HUDEP-2 (cell line): ENCODE data around the gene LRRN4.
"Not testable (repeated sequence)": the region's sequence is repeated elsewhere in the genome, so short reads cannot be mapped to it uniquely, and the experiment has no call there.

Experiments
- DNase-seq, 76 experiments: peaks; one replicate each; lab custom pipeline; 2025; ENCODE audit not compliant: unreplicated experiment in 76 of 76; lab: John Stamatoyannopoulos, UW

LRRN4 gene

DNA sequence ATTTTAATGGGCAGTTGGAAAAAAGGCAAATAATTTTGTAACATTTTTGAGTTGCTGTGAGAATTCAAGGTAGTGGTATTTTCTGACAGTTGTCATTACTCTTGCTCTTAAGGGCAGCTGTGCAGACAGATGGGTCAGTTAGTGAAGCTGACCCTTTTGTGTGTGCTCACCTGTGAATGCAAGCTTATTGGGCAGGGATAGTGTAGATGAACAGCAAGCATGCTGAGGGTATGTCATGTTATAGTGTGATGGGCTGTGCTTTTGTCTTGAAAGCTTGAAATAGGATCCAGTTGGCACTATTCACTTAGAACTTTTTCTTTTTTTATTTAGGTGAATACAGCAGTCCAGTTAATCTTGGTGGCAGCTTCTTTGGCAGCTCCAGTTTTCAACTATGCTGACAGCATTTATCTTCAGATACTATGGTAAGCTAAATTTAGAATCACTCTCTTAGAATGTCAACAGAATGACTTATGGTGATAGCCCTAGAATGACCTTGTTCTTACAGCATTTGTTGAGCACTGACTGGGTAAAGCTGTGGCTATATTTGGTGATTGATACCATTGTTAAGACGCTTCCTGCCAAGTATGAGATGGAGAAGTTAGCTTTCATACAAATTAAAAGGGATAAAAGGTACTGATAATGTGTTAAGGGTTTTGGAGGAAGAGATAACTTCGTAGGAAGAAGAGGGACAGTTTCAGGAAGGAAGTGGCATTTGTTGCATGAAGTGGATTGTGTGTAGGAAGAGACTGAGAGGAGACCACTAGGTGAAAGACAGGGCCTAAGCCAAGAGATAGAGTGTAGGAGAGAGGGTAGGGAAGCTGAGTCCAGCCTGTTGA lies 19.5 kb downstream of the LRRN4 start:
- DNase-seq: no peak

GRCh38 chr20:6032907-6033306 lies 21.0 kb downstream of the LRRN4 start:
- not testable (repeated sequence) for DNase-seq

GRCh38 chr20:6030453-6031080 lies 23.3 kb downstream of the LRRN4 start:
- DNase-seq: no peak

DNA sequence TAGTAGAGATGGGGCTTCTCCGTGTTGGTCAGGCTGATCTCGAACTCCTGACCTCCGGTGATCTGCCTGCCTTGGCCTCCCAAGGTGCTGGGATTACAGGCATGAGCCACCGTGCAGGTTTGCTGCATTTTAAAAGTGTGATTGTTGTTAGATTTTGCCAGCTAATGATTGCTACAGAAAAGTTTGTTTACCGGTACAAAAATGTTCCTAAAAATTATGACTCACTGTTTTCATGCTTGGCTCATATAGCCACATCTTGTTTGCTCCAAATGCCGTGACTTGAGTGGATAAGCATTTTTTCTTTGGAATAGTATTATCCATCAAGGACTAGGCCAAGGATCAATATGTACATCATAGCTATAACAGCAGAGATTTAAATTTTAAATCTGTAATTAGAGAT lies 24.3 kb downstream of the LRRN4 start:
- DNase-seq: no peak

- DNase-seq: no peak
Observed at GRCh38 chr20:6028818-6029217, 25.0 kb downstream of the LRRN4 start.

DNA sequence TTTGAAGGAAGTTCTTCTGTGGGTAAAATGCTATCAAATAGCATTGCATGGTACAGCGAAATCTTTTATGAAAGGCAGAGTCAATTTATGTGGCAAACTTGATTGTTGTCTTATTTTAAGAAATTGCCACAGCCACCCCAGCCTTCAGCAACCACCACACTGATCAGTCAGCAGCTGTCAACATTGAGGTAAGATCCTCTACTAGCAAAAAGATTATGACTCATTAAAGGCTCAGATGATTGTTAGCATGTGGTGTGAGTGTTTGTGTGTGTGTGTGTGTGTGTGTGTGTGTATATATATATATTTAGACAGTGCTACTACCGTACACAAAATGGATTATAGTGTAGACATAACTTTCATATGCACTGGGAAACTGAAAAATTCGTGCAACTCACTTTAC lies 27.8 kb downstream of the LRRN4 start:
- DNase-seq: no peak

DNA sequence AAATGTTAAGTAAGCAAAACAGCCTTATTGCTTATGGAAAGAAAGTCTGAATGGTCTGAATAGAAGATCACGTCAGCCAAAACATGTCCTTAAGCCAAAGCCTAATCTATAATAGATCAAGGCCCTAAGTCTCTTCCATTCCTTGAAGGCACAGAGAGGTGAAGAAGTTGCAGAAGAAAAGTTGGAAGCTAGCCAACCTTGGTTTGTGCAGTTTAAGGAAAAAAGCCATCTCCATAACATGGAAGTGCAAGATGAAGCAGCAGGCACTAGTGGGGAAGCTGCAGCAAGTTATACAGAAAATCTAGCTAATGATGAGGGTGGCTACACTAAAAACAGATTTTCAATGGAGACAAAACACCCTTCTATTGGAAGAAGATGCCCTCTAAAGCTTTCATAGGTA lies 29.1 kb downstream of the LRRN4 start:
- DNase-seq: no peak

GRCh38 chr20:6017880-6018279 lies 36.0 kb downstream of the LRRN4 start:
- no peak for DNase-seq

DNA sequence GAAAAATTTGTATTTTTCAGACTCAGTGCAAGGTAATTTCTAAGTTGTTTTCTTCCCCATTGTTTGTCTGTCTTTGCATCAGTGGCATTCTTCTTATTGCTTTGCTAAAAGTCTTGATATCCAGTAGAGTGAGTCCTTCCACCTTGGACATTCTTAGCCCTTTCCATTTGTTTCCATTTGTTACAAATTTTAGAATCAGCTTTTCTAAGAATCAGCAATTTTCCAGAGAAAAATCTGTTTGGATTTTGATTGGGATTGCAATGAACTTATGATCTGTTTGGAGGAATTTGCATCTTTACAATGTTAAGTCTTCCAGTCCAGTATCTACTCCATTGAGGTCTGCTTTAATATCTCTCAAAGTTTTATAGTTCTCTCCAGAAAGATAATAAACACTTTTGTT lies 36.4 kb downstream of the LRRN4 start:
- no peak for DNase-seq

DNA sequence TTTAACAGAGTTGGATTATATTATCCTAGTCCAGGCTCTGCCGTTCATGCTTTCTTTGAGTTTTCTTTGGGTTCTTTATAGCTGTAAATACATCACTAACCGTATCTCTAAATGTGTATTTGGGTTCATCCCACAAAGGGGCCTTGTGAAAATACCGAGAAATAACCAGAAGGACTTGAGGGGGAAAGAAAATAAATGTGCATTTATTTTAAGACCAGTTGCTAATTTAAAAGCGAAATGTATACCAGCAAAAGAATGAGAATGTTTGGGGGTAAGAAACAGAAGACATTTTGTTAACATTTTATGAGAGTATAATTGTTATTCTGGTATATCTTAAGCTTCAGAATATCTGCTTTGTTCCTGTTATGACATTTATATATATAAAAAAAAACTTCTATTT lies 38.9 kb downstream of the LRRN4 start:
- no peak for DNase-seq

DNA sequence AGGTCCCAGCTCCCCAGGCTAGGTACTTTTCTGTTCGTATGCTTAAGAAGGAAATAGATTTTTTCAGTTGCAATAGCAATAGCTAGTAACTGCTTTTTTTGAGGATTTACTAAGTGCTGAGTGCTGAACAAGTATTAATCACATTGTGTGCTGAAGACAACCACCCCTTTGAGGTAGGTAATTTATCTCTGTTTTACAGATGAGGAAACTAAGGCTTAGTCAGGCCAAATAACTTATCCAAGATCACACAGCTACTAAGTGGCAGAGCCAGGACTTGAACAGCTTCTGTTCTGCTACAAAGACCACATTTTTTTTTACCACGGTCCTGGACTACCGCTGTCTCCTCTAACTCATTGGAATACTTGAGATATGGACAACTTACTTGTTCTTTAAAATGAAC lies 39.8 kb downstream of the LRRN4 start:
- DNase-seq: peak in 12 of 76 experiments; percentile 1 to 49 (median 26)

DNA sequence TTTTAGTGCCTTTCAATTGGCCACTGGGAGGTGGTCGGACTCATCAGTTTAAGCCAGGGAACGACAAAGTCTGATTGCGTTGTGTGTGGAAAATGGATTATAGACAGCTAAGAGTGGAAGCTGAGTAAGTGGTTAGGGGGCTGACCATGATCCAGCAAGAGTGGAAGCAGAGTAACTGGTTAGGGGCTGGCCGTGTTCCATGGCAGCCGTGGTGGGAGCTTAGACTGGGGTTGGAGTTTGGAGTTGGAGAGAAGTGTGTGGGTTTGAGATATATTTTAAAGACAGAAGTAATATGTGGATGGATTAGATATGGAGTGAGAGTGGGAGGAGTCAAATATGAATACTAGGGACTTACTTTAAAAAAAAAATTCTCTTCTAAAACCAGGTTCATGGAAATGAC lies 41.7 kb downstream of the LRRN4 start:
- DNase-seq: peak in 6 of 76 experiments; percentile 8 to 22 (median 12)

GRCh38 chr20:6008254-6008653 lies 45.6 kb downstream of the LRRN4 start:
- peak in 6 of 76 experiments; percentile 1 to 28 (median 13) for DNase-seq

DNA sequence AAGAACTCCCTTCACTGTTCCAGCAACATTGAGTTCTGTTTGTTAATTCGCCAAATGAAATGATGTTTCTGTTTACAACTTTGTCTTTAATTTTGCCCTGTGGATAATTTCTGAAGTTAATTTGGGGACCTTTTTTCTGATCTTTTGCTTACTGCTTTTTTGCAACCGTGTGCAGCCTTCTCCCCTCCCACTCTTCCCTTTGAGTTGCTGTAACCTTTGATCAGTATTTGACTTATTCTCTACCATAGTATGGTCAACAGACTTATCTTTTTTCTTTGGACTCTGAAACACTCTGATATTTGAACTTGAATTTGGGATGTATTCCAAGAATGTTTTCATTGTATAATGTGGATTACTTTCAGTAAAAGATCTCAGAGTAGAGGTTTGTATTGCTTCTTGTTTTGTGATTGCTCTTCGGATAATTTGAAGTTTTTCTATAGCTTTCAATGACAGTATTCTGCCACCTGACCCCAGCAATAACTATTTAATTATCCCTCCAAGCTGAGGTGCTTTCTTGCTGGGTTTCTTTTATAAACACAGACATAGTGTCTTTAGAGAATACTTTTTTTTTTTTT lies 46.2 kb downstream of the LRRN4 start:
- no peak for DNase-seq

DNA sequence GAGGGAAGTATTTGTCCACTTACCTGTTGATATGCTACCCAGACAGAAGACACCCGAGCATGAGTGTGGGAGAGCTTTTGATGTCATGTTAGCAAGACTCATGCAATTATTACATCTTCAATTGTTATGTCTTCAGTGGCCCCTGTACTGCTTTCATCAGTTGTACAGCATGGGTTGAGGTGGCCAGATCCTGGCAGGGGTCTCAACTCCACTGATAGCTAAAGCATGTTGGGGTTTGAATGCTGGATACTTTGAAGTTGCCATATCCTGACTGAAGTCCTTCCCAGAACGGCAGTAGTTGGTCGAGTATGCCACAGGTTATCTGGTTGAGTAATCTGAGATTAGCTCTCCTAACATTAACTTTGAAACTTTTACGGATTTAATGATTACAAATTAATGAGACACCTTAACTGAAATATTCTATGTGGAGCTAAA lies 46.7 kb downstream of the LRRN4 start:
- no peak for DNase-seq

DNA sequence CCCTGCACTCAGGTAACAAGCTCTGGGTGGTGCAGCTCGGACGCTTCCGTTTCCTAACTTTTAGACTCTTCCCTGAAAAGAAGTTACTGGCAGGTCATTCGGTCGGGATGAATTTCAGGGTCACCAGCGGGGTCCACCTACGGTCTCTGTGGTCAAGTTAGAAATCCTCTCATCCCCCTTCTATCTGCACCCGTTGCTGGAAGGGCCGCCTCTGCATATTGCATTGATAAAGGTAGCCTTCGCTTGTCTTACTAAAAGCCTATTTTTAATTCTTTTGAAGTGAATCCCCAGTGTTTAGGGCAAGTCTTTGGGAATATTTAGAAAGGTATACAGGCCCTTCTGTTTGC lies 47.3 kb downstream of the LRRN4 start:
- no peak for DNase-seq

GRCh38 chr20:6000871-6001270 lies 53.0 kb downstream of the LRRN4 start:
- no peak for DNase-seq

DNA sequence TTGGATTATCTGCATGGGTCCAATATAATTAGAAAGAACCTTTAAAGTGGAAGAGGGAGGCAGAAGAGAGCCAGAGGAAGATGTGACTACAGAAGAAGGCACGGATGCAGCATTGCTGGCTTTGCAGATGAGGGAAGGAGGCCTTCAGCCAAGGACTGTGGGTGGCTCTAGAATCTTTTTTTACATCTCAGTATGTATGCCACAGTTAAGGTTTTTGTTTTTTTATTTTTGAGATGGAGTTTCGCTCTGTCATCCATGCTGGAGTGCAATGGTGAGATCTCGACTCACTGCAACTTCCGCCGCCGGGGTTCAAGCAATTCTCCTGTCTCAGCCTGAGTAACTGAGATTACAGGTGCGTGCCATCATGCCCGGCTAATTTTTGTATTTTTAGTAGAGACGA lies 54.1 kb downstream of the LRRN4 start:
- no peak for DNase-seq

GRCh38 chr20:5996765-5997164 lies 57.1 kb downstream of the LRRN4 start:
- no peak for DNase-seq

GRCh38 chr20:5991623-5992441 lies 62.0 kb downstream of the LRRN4 start:
- no peak for DNase-seq

DNA sequence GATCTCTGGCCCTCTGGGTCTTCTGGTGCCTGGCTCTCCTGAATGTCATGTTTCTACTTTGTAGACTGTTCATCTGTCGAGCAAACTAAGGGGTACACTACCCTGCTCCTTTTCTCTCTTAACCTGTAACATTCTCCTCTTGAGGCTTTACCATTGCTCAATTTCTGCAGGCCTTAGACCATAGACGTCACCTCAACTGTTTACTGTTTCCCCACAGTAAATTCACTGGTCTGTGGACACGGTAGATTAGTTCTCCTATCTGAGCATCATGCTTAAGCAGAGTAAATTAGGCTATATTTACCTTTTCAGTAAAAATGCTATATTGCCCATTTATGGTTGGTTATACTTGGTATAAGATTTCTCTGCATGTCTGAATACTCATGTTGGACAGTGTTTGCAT lies 62.9 kb downstream of the LRRN4 start:
- no peak for DNase-seq
